K562 (cell line): Measurements from ENCODE around the gene ZBTB2. TPM values are rescaled to one million over a fixed set of nuclear protein-coding genes. Genes with fewer than 3 reads are reported as not detected.

Experiments
- BCOR ChIP-seq: fragments of 450-650 bp; IDR thresholded peaks from 2 replicates; pipeline ENCODE4 v1.6.1; 2016
- EHMT2 ChIP-seq: fragments of 450-650 bp; IDR thresholded peaks from 2 replicates; pipeline ENCODE4 v1.6.1; 2018; ENCODE audit warnings: antibody characterized with exemption
- MEIS2 ChIP-seq: fragments of 450-650 bp; IDR thresholded peaks from 2 replicates; pipeline ENCODE4 v1.6.1; 2014; ENCODE audit warnings: mild to moderate bottlenecking; ENCODE audit not compliant: partially characterized antibody
- NFATC3 ChIP-seq: fragments of 450-650 bp; IDR thresholded peaks from 2 replicates; pipeline ENCODE4 v1.6.1; 2017; ENCODE audit warnings: mild to moderate bottlenecking
- NFE2L1 ChIP-seq: fragments of 450-650 bp; IDR thresholded peaks from 2 replicates; pipeline ENCODE4 v1.6.1; 2016; ENCODE audit warnings: missing genetic modification characterization, low read depth, mild to moderate bottlenecking, missing compliant biosample characterization, moderate library complexity, borderline replicate concordance
- NFIC ChIP-seq: fragments of 450-650 bp; IDR thresholded peaks from 2 replicates; pipeline ENCODE4 v1.6.1; 2017; ENCODE audit warnings: mild to moderate bottlenecking, inconsistent platforms
- RBM25 ChIP-seq: fragments of 200-400 bp; formaldehyde crosslinking; IDR thresholded peaks from 2 replicates; pipeline ENCODE4 v1.6.1; 2018; ENCODE audit warnings: low read length, low read depth, moderate library complexity; ENCODE audit not compliant: severe bottlenecking
- SMAD3 ChIP-seq: fragments of 450-650 bp; formaldehyde crosslinking; conservative IDR thresholded peaks from 2 replicates; pipeline ENCODE4 v1.4.0; 2020; ENCODE audit warnings: mild to moderate bottlenecking
- SRF ChIP-seq, 2 experiments: fragments of 250-450, 450-650 bp in 1 of 2; sonication (Bioruptor Pico) in 1 of 2; sonication (generic) in 1 of 2; formaldehyde crosslinking; IDR thresholded peaks; 2 replicates each; pipeline versions ENCODE4 v1.5.0 to v1.5.1; 2020 to 2022; ENCODE audit warnings: mild to moderate bottlenecking in 1 of 2, missing genetic modification reagents in 1 of 2
- WHSC1 ChIP-seq: IDR thresholded peaks from one replicate; pipeline ENCODE4 v1.6.1; 2012; ENCODE audit warnings: low read length, control low read depth, inconsistent platforms
- polyA plus RNA-seq, 8 experiments: library from polyadenylated mRNA; depleted of rRNA in 4 of 8; stranded (reverse) in 5 of 8; unstranded in 3 of 8; fragments of >200 nt; fragmentation: Nextera tagmentation in 2 of 8; fragmentation: Illumina TruSeq in 1 of 8; extraction: Ambion mirVana in 2 of 8; extraction: Trizol in 1 of 8; gene quantifications; 2 replicates each; pipeline versions ENCODE4 v1.2.1 to v1.2.3, GENCODE V29; 2011 to 2014; ENCODE audit warnings: inconsistent platforms in 1 of 8, missing spikeins in 1 of 8
- total RNA-seq, 7 experiments: library from RNA; depleted of rRNA in 6 of 7; stranded (reverse); fragments of >200 nt in 6 of 7; fragmentation: Illumina TruSeq in 2 of 7; extraction: Trizol in 2 of 7; gene quantifications; 2 replicates each; pipeline versions ENCODE4 v1.2.1 to v1.2.3, GENCODE V29; 2011 to 2021; ENCODE audit warnings: low replicate concordance in 1 of 7
- TF ChIP-seq, protein P1 (sequence below), 2 experiments: fragments of 450-650 bp in 1 of 2; sonication (generic) in 1 of 2; formaldehyde crosslinking in 1 of 2; IDR thresholded peaks; 2 replicates each; pipeline versions ENCODE4 v1.7.1 to v1.9.0; 2016 to 2022; ENCODE audit warnings: inconsistent platforms in 1 of 2, mild to moderate bottlenecking in 1 of 2, missing genetic modification reagents in 1 of 2
- TF ChIP-seq, protein P2 (sequence below), 2 experiments: IDR thresholded peaks; 2 replicates each; pipeline ENCODE4 v1.6.1; 2012; ENCODE audit warnings: improper control_type of control experiment in 2 of 2, low read depth in 2 of 2, low read length in 2 of 2, borderline replicate concordance in 1 of 2
- TF ChIP-seq, protein P3 (sequence below), 3 experiments: fragments of 200-800 bp in 1 of 3; sonication (Bioruptor generic) in 1 of 3; sonication (generic) in 1 of 3; formaldehyde crosslinking in 1 of 3; IDR thresholded peaks; 2 replicates each; pipeline versions ENCODE4 v1.6.1 to v1.8.0; 2016 to 2022; ENCODE audit warnings: mild to moderate bottlenecking in 2 of 3, missing compliant biosample characterization in 2 of 3, missing genetic modification characterization in 2 of 3, missing genetic modification reagents in 1 of 3

ZBTB2 gene
- total and polyA plus RNA-seq, 9 of the 15 experiments (the other 6 are each of a cell fraction or from before 2014, with no cell fraction given) = 5.1 to 26.2 (median 16.4) TPM

DNA sequence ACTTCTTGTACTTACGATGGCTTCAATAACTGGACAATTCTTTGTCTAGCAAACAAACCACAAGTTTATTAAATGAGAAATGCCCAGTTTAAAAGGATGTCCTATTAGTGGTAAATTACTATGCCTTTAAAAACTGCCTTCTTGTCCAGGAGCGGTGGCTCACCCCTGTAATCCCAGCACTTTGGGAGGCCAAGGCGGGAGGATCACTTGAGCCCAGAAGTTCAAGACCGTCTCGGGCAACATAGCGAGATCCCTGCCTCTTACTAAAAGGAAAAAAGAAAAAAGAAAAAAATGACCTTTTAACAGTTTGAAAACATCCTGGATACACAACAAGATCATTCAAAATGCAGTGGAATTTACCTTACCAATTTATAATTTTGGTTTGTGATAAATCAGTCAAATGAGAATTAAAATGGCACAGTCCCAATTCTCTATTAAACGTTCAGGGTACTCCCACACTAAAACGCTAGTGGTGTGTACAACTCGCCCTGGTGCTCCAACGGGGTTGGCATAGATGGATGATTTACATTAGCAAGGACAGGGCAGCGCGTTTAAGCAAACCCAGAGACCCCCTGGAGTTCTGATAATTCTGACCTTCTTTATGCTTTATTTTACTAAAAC is 2.3 kb downstream of the ZBTB2 start (continued):
- TF ChIP-seq, protein P1, sequence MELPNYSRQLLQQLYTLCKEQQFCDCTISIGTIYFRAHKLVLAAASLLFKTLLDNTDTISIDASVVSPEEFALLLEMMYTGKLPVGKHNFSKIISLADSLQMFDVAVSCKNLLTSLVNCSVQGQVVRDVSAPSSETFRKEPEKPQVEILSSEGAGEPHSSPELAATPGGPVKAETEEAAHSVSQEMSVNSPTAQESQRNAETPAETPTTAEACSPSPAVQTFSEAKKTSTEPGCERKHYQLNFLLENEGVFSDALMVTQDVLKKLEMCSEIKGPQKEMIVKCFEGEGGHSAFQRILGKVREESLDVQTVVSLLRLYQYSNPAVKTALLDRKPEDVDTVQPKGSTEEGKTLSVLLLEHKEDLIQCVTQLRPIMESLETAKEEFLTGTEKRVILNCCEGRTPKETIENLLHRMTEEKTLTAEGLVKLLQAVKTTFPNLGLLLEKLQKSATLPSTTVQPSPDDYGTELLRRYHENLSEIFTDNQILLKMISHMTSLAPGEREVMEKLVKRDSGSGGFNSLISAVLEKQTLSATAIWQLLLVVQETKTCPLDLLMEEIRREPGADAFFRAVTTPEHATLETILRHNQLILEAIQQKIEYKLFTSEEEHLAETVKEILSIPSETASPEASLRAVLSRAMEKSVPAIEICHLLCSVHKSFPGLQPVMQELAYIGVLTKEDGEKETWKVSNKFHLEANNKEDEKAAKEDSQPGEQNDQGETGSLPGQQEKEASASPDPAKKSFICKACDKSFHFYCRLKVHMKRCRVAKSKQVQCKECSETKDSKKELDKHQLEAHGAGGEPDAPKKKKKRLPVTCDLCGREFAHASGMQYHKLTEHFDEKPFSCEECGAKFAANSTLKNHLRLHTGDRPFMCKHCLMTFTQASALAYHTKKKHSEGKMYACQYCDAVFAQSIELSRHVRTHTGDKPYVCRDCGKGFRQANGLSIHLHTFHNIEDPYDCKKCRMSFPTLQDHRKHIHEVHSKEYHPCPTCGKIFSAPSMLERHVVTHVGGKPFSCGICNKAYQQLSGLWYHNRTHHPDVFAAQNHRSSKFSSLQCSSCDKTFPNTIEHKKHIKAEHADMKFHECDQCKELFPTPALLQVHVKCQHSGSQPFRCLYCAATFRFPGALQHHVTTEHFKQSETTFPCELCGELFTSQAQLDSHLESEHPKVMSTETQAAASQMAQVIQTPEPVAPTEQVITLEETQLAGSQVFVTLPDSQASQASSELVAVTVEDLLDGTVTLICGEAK (IDR thresholded peaks at IDR 0.05) = 0 out of 2 replicates have a peak, but pooled peaks have one; percentile 11
- TF ChIP-seq, protein P1 (CRISPR knock-in tag; IDR thresholded peaks at IDR 0.05) = no peak
- no peak for TF ChIP-seq SMAD3 (CRISPR knock-in tag)
- 0 out of 2 replicates have a peak, but pooled peaks have one; percentile 16 for TF ChIP-seq EHMT2
- TF ChIP-seq RBM25 = peak; percentile 16
- TF ChIP-seq, protein P2, sequence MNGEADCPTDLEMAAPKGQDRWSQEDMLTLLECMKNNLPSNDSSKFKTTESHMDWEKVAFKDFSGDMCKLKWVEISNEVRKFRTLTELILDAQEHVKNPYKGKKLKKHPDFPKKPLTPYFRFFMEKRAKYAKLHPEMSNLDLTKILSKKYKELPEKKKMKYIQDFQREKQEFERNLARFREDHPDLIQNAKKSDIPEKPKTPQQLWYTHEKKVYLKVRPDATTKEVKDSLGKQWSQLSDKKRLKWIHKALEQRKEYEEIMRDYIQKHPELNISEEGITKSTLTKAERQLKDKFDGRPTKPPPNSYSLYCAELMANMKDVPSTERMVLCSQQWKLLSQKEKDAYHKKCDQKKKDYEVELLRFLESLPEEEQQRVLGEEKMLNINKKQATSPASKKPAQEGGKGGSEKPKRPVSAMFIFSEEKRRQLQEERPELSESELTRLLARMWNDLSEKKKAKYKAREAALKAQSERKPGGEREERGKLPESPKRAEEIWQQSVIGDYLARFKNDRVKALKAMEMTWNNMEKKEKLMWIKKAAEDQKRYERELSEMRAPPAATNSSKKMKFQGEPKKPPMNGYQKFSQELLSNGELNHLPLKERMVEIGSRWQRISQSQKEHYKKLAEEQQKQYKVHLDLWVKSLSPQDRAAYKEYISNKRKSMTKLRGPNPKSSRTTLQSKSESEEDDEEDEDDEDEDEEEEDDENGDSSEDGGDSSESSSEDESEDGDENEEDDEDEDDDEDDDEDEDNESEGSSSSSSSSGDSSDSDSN (IDR thresholded peaks at IDR 0.05; ENCODE audit: borderline replicate concordance in 1 of 2, low read depth in 2 of 2, low read length in 2 of 2) = no peak
- TF ChIP-seq NFIC = peak; percentile 35; the same call in 1 of the 2 replicates
- no peak for TF ChIP-seq SRF (CRISPR knock-in tag; IDR thresholded peaks at IDR 0.05)
- TF ChIP-seq WHSC1 = no peak
- TF ChIP-seq MEIS2 = peak; percentile 5
- TF ChIP-seq, protein P3, sequence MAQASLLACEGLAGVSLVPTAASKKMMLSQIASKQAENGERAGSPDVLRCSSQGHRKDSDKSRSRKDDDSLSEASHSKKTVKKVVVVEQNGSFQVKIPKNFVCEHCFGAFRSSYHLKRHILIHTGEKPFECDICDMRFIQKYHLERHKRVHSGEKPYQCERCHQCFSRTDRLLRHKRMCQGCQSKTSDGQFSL (CRISPR knock-in tag; IDR thresholded peaks at IDR 0.05) = no peak
- TF ChIP-seq, protein P3 (tag; IDR thresholded peaks at IDR 0.05) = 0 out of 4 replicates have a peak, but pooled peaks of 1 of the 2 experiments have one; percentile 18
- peak; percentile 34; the same call in 1 of the 2 replicates for TF ChIP-seq NFATC3
- TF ChIP-seq BCOR = peak; percentile 36; the same call in 1 of the 2 replicates
- TF ChIP-seq NFE2L1 (tag) = no peak
